Neuronal stem cell (in vitro differentiated cells): ENCODE results near the gene CHID1.

Source experiments
- DNase-seq: peaks from one replicate; pipeline ENCODE4 v3.0.0-alpha.2; 2013; ENCODE audit warnings: low spot score
- H2AFZ ChIP-seq: one replicate; pipeline ENCODE4 v1.6.1; 2013; ENCODE audit warnings: mild to moderate bottlenecking, low read length, inconsistent platforms
- H2AK5ac ChIP-seq: 2 replicates; pipeline ENCODE4 v1.6.1; 2013; ENCODE audit warnings: low read depth, mild to moderate bottlenecking, inconsistent platforms, low read length, moderate library complexity, mixed read lengths
- H2BK120ac ChIP-seq: 2 replicates; pipeline ENCODE4 v1.6.1; 2013; ENCODE audit warnings: low read depth, mild to moderate bottlenecking, inconsistent platforms, low read length, moderate library complexity, mixed read lengths
- H2BK12ac ChIP-seq: one replicate; pipeline ENCODE4 v1.6.1; 2013; ENCODE audit warnings: low read length, inconsistent platforms
- H2BK15ac ChIP-seq: 2 replicates; pipeline ENCODE4 v1.6.1; 2013; ENCODE audit warnings: mild to moderate bottlenecking, low read length, inconsistent platforms, mixed read lengths
- H2BK5ac ChIP-seq: one replicate; pipeline ENCODE4 v1.6.1; 2013; ENCODE audit warnings: inconsistent platforms, mild to moderate bottlenecking, low read length, moderate library complexity
- H3K14ac ChIP-seq: one replicate; pipeline ENCODE4 v1.6.1; 2013; ENCODE audit warnings: low read length, inconsistent platforms
- H3K18ac ChIP-seq: 2 replicates; pipeline ENCODE4 v1.6.1; 2013; ENCODE audit warnings: low read length, inconsistent platforms
- H3K23ac ChIP-seq: 2 replicates; pipeline ENCODE4 v1.6.1; 2013; ENCODE audit warnings: low read depth, mild to moderate bottlenecking, mixed read lengths, low read length, inconsistent platforms; ENCODE audit not compliant: poor library complexity
- H3K27ac ChIP-seq: replicated peaks from 3 replicates; pipeline ENCODE4 v1.5.1; 2013; ENCODE audit warnings: low read length, inconsistent platforms
- H3K27me3 ChIP-seq, 3 experiments: 2 replicates each; pipeline ENCODE4 v1.6.1; 2013; ENCODE audit warnings: low read length in 3 of 3, mild to moderate bottlenecking in 2 of 3, inconsistent platforms in 1 of 3, low read depth in 1 of 3, mixed read lengths in 1 of 3, moderate library complexity in 1 of 3; ENCODE audit not compliant: control insufficient read depth in 3 of 3, insufficient read depth in 3 of 3
- H3K36me3 ChIP-seq, 2 donors: replicated peaks in 1 of 2; 2 replicates each; pipeline ENCODE4 v1.6.1; 2013; ENCODE audit warnings: low read length in 2 of 2; ENCODE audit not compliant: control insufficient read depth in 2 of 2, insufficient read depth in 2 of 2
- H3K4ac ChIP-seq: 2 replicates; pipeline ENCODE4 v1.6.1; 2013; ENCODE audit warnings: inconsistent platforms, mild to moderate bottlenecking, low read length, moderate library complexity
- H3K4me1 ChIP-seq, 2 donors: 1 replicate in 1 of 2; 2 replicates in 1 of 2; pipeline ENCODE4 v1.6.1; 2013; ENCODE audit warnings: low read length in 2 of 2, low read depth in 1 of 2; ENCODE audit not compliant: control insufficient read depth in 2 of 2, insufficient read depth in 1 of 2
- H3K4me2 ChIP-seq: one replicate; pipeline ENCODE4 v1.6.1; 2013; ENCODE audit warnings: mild to moderate bottlenecking, low read length, inconsistent platforms; ENCODE audit not compliant: insufficient read depth, poor library complexity, severe bottlenecking
- H3K4me3 ChIP-seq, 2 donors: 2 replicates each; pipeline ENCODE4 v1.5.1; 2013; ENCODE audit warnings: low read length in 2 of 2, mild to moderate bottlenecking in 2 of 2, inconsistent platforms in 1 of 2, moderate library complexity in 1 of 2
- H3K79me1 ChIP-seq: one replicate; pipeline ENCODE4 v1.6.1; 2013; ENCODE audit warnings: low read depth, mild to moderate bottlenecking, inconsistent platforms, low read length, moderate library complexity
- H3K9ac ChIP-seq: one replicate; pipeline ENCODE4 v1.6.1; 2013; ENCODE audit warnings: mild to moderate bottlenecking, low read depth, low read length, inconsistent platforms; ENCODE audit not compliant: poor library complexity
- H3K9me3 ChIP-seq, 2 donors: replicated peaks in 1 of 2; 2 replicates each; pipeline versions ENCODE3 to v1.6.1; 2013; ENCODE audit warnings: low read length in 2 of 2, mild to moderate bottlenecking in 2 of 2, inconsistent platforms in 1 of 2, low read depth in 1 of 2, mixed read lengths in 1 of 2, moderate library complexity in 1 of 2; ENCODE audit not compliant: control insufficient read depth in 2 of 2, insufficient read depth in 1 of 2
- H4K8ac ChIP-seq: one replicate; pipeline ENCODE4 v1.6.1; 2013; ENCODE audit warnings: low read depth, mild to moderate bottlenecking, inconsistent platforms, low read length, moderate library complexity
- H4K91ac ChIP-seq: one replicate; pipeline ENCODE4 v1.6.1; 2013; ENCODE audit warnings: low read length, low read depth, mild to moderate bottlenecking, inconsistent platforms; ENCODE audit not compliant: poor library complexity
- WGBS, 2 donors: extraction: QIAGEN DNeasy Blood & Tissue Kit; methylation state at CpG; one replicate each; pipeline ENCODE4 v1.1.7; 2013; ENCODE audit warnings: missing lambda C conversion rate in 2 of 2, mixed read lengths in 1 of 2; ENCODE audit not compliant: insufficient read length in 2 of 2, insufficient replicate concordance in 1 of 2; ENCODE audit errors: extremely low coverage in 2 of 2; 5-methylcytosine and 5-hydroxymethylcytosine counted together

The CHID1 gene

DNA sequence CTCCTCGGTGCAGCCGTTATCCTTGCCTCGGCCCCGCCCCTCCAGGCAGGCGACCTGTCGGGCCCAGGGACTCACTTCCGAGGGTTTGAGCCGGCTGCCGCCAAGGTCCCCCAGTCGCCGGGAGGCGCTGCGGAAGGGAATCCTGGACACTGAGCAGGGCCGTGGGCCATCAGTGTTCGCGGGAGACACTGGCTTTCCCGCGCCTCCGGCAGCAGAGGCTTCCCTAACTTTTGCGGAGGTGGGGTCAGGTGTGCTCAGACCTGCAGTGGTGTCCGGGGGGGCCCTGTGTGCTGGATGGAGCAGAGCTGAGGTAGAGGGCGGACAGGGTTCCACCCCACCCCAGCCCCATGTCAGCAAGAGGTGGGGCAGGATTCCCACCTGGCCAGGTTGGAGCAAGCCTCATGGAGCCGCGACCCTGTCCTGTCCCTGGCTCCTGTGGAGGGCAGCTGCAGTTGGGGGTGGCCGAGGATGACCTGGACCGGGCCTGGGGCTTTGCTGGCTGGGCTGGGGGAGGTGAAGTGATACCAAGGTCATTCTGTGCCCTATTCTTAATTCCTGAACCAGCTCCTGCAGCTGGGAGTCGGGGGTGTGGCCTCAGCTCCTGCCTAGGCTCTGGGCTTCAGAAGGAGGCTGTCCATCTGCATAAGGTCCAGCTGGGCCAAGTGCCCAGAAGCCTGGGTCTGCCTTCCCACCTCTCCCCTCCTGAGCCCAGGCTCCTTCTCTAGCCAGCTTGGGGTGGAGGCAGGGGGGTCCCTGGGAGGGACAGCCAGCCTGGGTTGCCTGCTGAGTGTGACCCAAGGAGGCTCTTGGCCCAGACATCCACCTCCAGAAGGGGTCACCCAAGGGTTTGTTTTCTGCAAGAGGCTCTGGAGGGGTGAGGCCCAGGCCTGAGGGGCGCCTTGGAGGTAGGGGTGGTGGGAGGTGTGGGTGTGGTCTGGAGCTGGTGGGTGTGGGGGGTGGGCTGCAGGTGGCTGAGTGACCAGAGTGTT lies 59.5 kb downstream of the CHID1 start:
- Histone ChIP-seq H4K8ac (peak overlapping the region; percentile 65), H3K4me2 (peak overlapping the region; percentile 98), H3K14ac (peak overlapping the region; percentile 94), H3K23ac (peak overlapping the region; percentile 80), H2BK120ac (peak overlapping the region; percentile 87), H3K36me3 (no peaks in the 10 kb centered on the region), H3K4me1 (peaks cover 35 to 47% of the 10 kb centered on the region in 2 donors), H2AFZ (no peak overlapping the region), H3K4ac (no peak overlapping the region), H2BK15ac (peak overlapping the region; percentile 85), H3K27ac (no peak overlapping the region), H3K79me1 (peaks cover 19% of the 10 kb centered on the region), H3K27me3 (peaks cover 0 to 20% (median 0%) of the 10 kb centered on the region in 3 experiments), H2BK12ac (no peak overlapping the region), H3K4me3 (peak overlapping the region; percentile 62 to 84), H2BK5ac (peak overlapping the region; percentile 39), H3K9ac (peak overlapping the region; percentile 88), H2AK5ac (peak overlapping the region; percentile 96), H3K18ac (peak overlapping the region; percentile 90), H4K91ac (no peak overlapping the region), H3K9me3 (no peaks in the 10 kb centered on the region)
- DNase-seq, result no peak
- no CpG with 5 or more reads among the region's 28 CpGs for WGBS, 2 donors

DNA sequence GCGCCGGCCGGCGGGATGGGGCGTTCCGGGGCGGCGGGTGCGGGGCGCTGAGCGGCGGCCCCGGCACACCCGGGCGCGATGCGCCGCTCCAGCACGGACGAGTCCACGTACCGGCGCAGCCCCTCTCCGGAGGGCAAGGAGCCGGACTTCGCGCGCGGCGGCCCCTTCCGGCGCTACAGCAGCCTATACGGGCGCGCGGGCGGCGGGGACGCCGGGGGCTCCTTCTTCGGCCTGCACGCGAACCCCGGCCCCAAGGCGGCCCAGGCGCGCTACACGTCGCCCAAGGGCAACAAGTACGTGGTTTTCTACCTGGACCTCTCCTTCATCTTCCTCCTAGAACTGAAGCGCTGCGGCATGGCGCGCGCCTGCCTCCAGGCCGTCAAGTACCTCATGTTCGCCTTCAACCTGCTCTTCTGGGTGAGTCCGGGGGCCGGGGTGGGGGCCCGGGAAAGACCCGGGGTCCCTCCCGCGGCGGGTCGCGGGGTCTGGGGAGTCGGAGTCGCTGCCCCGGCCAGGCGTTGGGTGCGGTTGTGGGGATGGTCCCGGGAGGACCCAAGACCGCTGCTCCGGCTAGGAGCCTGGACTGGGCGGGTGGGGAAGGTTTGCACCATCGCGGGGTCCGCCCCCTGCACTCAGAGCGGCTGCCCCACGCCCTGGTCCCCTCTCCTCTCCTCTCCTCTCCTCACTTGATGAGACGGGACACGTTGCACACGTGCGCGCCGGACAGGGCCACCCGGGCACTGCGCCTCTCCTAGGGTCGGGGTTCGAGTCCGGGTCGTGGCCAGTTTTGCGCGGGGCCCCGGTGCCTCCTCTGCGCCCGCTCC lies 60.4 kb downstream of the CHID1 start:
- WGBS, 2 donors, result no CpG with 5 or more reads among the region's 97 CpGs
- Histone ChIP-seq H3K36me3 (no peaks in the 10 kb centered on the region), H3K27ac (no peak overlapping the region)

DNA sequence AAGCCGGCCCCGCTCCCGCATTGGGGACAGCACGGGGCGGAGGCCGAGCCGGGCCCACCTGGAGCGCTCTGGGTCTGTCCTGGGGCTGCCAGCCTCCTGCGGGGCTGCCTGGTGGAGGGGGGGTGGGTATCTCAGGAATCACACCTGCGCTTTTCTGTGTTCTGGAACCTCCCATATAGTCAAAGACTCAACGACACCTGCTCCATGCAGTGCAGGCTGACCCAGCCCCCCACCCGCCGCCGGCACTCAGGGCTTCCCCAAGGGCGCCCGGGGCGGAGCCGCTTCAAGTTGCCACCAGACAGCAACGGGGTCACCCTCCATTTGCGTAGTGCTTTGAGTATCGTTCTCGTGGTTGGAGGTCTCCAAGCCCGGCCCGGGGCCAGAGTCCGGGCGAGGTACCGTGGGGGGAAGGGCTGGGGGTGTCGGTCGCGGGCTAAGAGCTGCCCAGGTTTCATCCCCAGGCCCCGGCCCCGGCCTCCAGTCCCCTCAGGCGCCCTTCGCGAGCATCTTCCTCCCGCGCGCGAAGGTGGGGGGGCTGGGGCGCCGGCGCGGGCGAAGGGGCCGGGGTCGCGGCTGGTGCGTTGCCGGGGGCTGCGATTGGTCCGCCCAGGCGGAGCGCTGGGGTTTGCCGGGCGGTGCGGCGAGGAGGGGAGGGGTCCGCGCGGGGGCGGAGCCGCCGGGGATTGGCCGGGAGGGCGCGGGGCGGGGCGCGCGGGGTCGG lies 61.3 kb downstream of the CHID1 start:
- H3K79me1 ChIP-seq, result peaks cover 17% of the 10 kb centered on the region
- H3K4me3 ChIP-seq, result peak overlapping the region; percentile 62 to 76
- no peak overlapping the region for H3K27ac ChIP-seq
- H3K27me3 ChIP-seq, result peaks cover 0 to 20% (median 0%) of the 10 kb centered on the region in 3 experiments
- WGBS, 2 donors, result no CpG with 5 or more reads among the region's 71 CpGs
- no peak overlapping the region for H3K4ac ChIP-seq
- no peak overlapping the region for H3K23ac ChIP-seq
- peak overlapping the region; percentile 98 for H3K4me2 ChIP-seq
- H4K91ac ChIP-seq, result no peak overlapping the region
- no peaks in the 10 kb centered on the region for H3K36me3 ChIP-seq
- peak overlapping the region; percentile 83 for H2AFZ ChIP-seq
- H3K9me3 ChIP-seq, result no peaks in the 10 kb centered on the region
- peak overlapping the region; percentile 98 for H2AK5ac ChIP-seq
- H3K9ac ChIP-seq, result peak overlapping the region; percentile 44
- H3K4me1 ChIP-seq, result peaks cover 32 to 48% of the 10 kb centered on the region in 2 donors
- no peak overlapping the region for H2BK120ac ChIP-seq
- peak overlapping the region; percentile 22 for H2BK12ac ChIP-seq
- no peak overlapping the region for H2BK5ac ChIP-seq
- no peak for DNase-seq
- peak overlapping the region; percentile 91 for H3K18ac ChIP-seq
- no peak overlapping the region for H3K14ac ChIP-seq
- H4K8ac ChIP-seq, result peak overlapping the region; percentile 43
- no peak overlapping the region for H2BK15ac ChIP-seq

More for the DNA sequence above, 60.4 kb downstream of the CHID1 start:
- no peak overlapping the region for H4K91ac ChIP-seq
- H3K9ac ChIP-seq, result peak overlapping the region; percentile 88
- H3K27me3 ChIP-seq, result peaks cover 0 to 20% (median 0%) of the 10 kb centered on the region in 3 experiments
- H3K23ac ChIP-seq, result peak overlapping the region; percentile 80
- H2BK5ac ChIP-seq, result peak overlapping the region; percentile 39
- peak overlapping the region; percentile 85 for H2BK15ac ChIP-seq
- peak overlapping the region; percentile 62 to 84 for H3K4me3 ChIP-seq
- H2AFZ ChIP-seq, result peak overlapping the region; percentile 83
- H2BK120ac ChIP-seq, result no peak overlapping the region
- no peak overlapping the region for H4K8ac ChIP-seq
- H3K14ac ChIP-seq, result peak overlapping the region; percentile 94
- H3K4ac ChIP-seq, result no peak overlapping the region
- peak overlapping the region; percentile 73 for H2BK12ac ChIP-seq
- H3K18ac ChIP-seq, result peak overlapping the region; percentile 94
- peaks cover 17% of the 10 kb centered on the region for H3K79me1 ChIP-seq
- DNase-seq, result no peak
- peak overlapping the region; percentile 98 for H3K4me2 ChIP-seq
- peaks cover 35 to 51% of the 10 kb centered on the region in 2 donors for H3K4me1 ChIP-seq
- no peaks in the 10 kb centered on the region for H3K9me3 ChIP-seq
- peak overlapping the region; percentile 96 for H2AK5ac ChIP-seq
